Upper lobe of left lung (tissue), 6 donors: ENCODE measurements around the gene LCE6A. TPM values are rescaled to one million over a fixed set of nuclear protein-coding genes. Genes with fewer than 3 reads are reported as not detected.

Source experiments
- ATAC-seq, 2 donors: fragments of 200-7000 bp; cut with Tn5 transposase; one replicate each; pipeline ENCODE4 v1.9.1; 2022; ENCODE audit warnings: mild to moderate bottlenecking in 2 of 2, moderate library complexity in 2 of 2; ENCODE audit not compliant: low FRiP score in 2 of 2
- DNase-seq, 2 donors: peaks; one replicate each; pipeline ENCODE4 v3.0.0-alpha.2; 2019 to 2020
- H3K27ac ChIP-seq, 4 donors: fragments of 200-600 bp; sonication (generic); one replicate each; pipeline ENCODE4 v1.5.1; 2016 to 2019
- H3K27me3 ChIP-seq, 4 donors: fragments of 200-600 bp; sonication (generic); one replicate each; pipeline ENCODE4 v1.5.1; 2017 to 2019
- H3K36me3 ChIP-seq, 4 donors: fragments of 200-600 bp; sonication (generic); one replicate each; pipeline ENCODE4 v1.5.1; 2016 to 2019
- H3K4me1 ChIP-seq, 4 donors: fragments of 200-600 bp; sonication (generic); one replicate each; pipeline ENCODE4 v1.5.1; 2018 to 2019
- H3K4me3 ChIP-seq, 4 donors: fragments of 200-600 bp; sonication (generic); one replicate each; pipeline ENCODE4 v1.5.1; 2017 to 2019; ENCODE audit warnings: mild to moderate bottlenecking in 2 of 4, moderate library complexity in 1 of 4
- H3K9me3 ChIP-seq, 4 donors: fragments of 200-600 bp; sonication (generic); one replicate each; pipeline ENCODE4 v1.5.1; 2018 to 2019
- CTCF ChIP-seq, 6 experiments: fragments of 450-650 bp in 4 of 6; fragments of 200-600 bp in 2 of 6; sonication (generic) in 2 of 6; IDR thresholded peaks; one replicate each; pipeline ENCODE4 v1.5.1; 2016 to 2019; ENCODE audit warnings: antibody characterized with exemption in 6 of 6
- EP300 ChIP-seq, 4 donors: sonication (generic); formaldehyde crosslinking; IDR thresholded peaks; one replicate each; pipeline ENCODE4 v1.5.1; 2017; ENCODE audit warnings: antibody characterized with exemption in 4 of 4, control low read depth in 2 of 4
- POLR2A ChIP-seq, 4 donors: fragments of 450-650 bp; IDR thresholded peaks; one replicate each; pipeline ENCODE4 v1.5.1; 2016 to 2017; ENCODE audit warnings: antibody characterized with exemption in 4 of 4, mild to moderate bottlenecking in 2 of 4
- POLR2AphosphoS5 ChIP-seq, 2 donors: sonication (generic); formaldehyde crosslinking; IDR thresholded peaks; one replicate each; pipeline ENCODE4 v1.5.1; 2017; ENCODE audit warnings: antibody characterized with exemption in 2 of 2
- WGBS, 2 donors: methylation state at CpG; one replicate each; pipeline ENCODE4 v1.1.5; 2017 to 2018; 5-methylcytosine and 5-hydroxymethylcytosine counted together
- total RNA-seq, 6 donors: library from RNA; depleted of rRNA in 4 of 6; stranded (reverse); fragments of >200 nt in 4 of 6; gene quantifications; one replicate each; pipeline versions ENCODE4 v1.1.0 to v1.2.1, GENCODE V29; 2016 to 2021
- donor health status: DM: no; HTN: no; CAD: no; lungs with moderate emphysema.
- donor health status: DM: no; HTN: yes; CAD: no; lungs with severe emphysema.

The LCE6A gene
- total RNA-seq: not detected

- Histone ChIP-seq H3K9me3 (no peaks in the 10 kb centered on the region), H3K27me3 (no peaks in the 10 kb centered on the region), H3K36me3 (no peaks in the 10 kb centered on the region), H3K27ac (no peak within 1 kb of the TSS), H3K4me3 (no peak within 1 kb of the TSS), H3K4me1 (no peaks in the 10 kb centered on the region)
- no peak for TF ChIP-seq POLR2A (IDR thresholded peaks at IDR 0.05)
- TF ChIP-seq POLR2AphosphoS5 (IDR thresholded peaks at IDR 0.05): no peak
- no peak for TF ChIP-seq CTCF (IDR thresholded peaks at IDR 0.05)
- TF ChIP-seq EP300 (IDR thresholded peaks at IDR 0.05): no peak
- ATAC-seq (no peak), DNase-seq (no peak)
- 93% methylated on average over 2 to 3 of the region's 3 CpGs for WGBS, 2 donors
Observed at GRCh38 chr1:152842556-152842955, at the start of gene LCE6A. TSS of gene LCE6A (plus strand) at chr1:152842856. CDS start at chr1:152843521, 665 bp downstream.

GRCh38 chr1:152795686-152796085 lies 47.0 kb upstream of the LCE6A start:
- DNase-seq (no peak), ATAC-seq (no peak)
- Histone ChIP-seq H3K27me3 (no peaks in the 10 kb centered on the region), H3K9me3 (no peaks in the 10 kb centered on the region), H3K36me3 (no peaks in the 10 kb centered on the region), H3K4me3 (no peak overlapping the region), H3K27ac (no peak overlapping the region), H3K4me1 (no peaks in the 10 kb centered on the region)
- TF ChIP-seq CTCF (IDR thresholded peaks at IDR 0.05): no peak
- TF ChIP-seq POLR2AphosphoS5 (IDR thresholded peaks at IDR 0.05): no peak
- TF ChIP-seq POLR2A (IDR thresholded peaks at IDR 0.05): no peak
- no peak for TF ChIP-seq EP300 (IDR thresholded peaks at IDR 0.05)
- WGBS, 2 donors: 48 to 59% methylated on average over 4 of the region's 4 CpGs

GRCh38 chr1:152796421-152796820 lies 46.2 kb upstream of the LCE6A start, which contains the start of gene LCE1D:
TSS of gene LCE1D (plus strand) at chr1:152796721. CDS start at chr1:152797795, 1,074 bp downstream.
- no peaks in the 10 kb centered on the region for H3K27me3 ChIP-seq
- no peaks in the 10 kb centered on the region for H3K9me3 ChIP-seq
- H3K36me3 ChIP-seq: no peaks in the 10 kb centered on the region
- no peaks in the 10 kb centered on the region for H3K4me1 ChIP-seq
- ATAC-seq: no peak
- DNase-seq: no peak
- no peak within 1 kb of the TSS for H3K27ac ChIP-seq
- TF ChIP-seq POLR2AphosphoS5 (IDR thresholded peaks at IDR 0.05) (no peak), CTCF (IDR thresholded peaks at IDR 0.05) (no peak), POLR2A (IDR thresholded peaks at IDR 0.05) (no peak)
- no peak within 1 kb of the TSS for H3K4me3 ChIP-seq
- WGBS, 2 donors: 37 to 40% methylated on average over 1 to 3 of the region's 3 CpGs

- H3K9me3 ChIP-seq: no peaks in the 10 kb centered on the region
- H3K36me3 ChIP-seq: no peaks in the 10 kb centered on the region
- WGBS, 2 donors: 33 to 75% methylated on average over 1 of the region's 1 CpG
- H3K27me3 ChIP-seq: no peaks in the 10 kb centered on the region
- no peak overlapping the region for H3K27ac ChIP-seq
- no peak overlapping the region for H3K4me3 ChIP-seq
- DNase-seq (no peak), ATAC-seq (no peak)
- TF ChIP-seq POLR2AphosphoS5 (IDR thresholded peaks at IDR 0.05) (no peak), POLR2A (IDR thresholded peaks at IDR 0.05) (no peak), EP300 (IDR thresholded peaks at IDR 0.05) (no peak), CTCF (IDR thresholded peaks at IDR 0.05) (no peak)
- no peaks in the 10 kb centered on the region for H3K4me1 ChIP-seq
Observed at GRCh38 chr1:152801333-152801732, 41.3 kb upstream of the LCE6A start.

- ATAC-seq: peak in 1 of 2 donors; percentile 15
- WGBS, 2 donors: 26 to 67% methylated on average over 3 of the region's 3 CpGs
- no peak within 1 kb of the TSS for H3K27ac ChIP-seq
- no peaks in the 10 kb centered on the region for H3K27me3 ChIP-seq
- H3K36me3 ChIP-seq: no peaks in the 10 kb centered on the region
- DNase-seq: no peak
- H3K4me1 ChIP-seq: no peaks in the 10 kb centered on the region
- H3K4me3 ChIP-seq: no peak within 1 kb of the TSS
- H3K9me3 ChIP-seq: peaks cover 0 to 3% (median 0%) of the 10 kb centered on the region in 4 donors
- TF ChIP-seq CTCF (IDR thresholded peaks at IDR 0.05) (no peak), POLR2AphosphoS5 (IDR thresholded peaks at IDR 0.05) (no peak), EP300 (IDR thresholded peaks at IDR 0.05) (no peak), POLR2A (IDR thresholded peaks at IDR 0.05) (no peak)
Observed at GRCh38 chr1:152806576-152806975, 36.1 kb upstream of the LCE6A start, which contains the start of gene LCE1C. TSS of gene LCE1C (minus strand) at chr1:152806651. CDS start at chr1:152805478, 1,173 bp downstream.
